ENCODE measurements around the gene ATP5PB.

DNA sequence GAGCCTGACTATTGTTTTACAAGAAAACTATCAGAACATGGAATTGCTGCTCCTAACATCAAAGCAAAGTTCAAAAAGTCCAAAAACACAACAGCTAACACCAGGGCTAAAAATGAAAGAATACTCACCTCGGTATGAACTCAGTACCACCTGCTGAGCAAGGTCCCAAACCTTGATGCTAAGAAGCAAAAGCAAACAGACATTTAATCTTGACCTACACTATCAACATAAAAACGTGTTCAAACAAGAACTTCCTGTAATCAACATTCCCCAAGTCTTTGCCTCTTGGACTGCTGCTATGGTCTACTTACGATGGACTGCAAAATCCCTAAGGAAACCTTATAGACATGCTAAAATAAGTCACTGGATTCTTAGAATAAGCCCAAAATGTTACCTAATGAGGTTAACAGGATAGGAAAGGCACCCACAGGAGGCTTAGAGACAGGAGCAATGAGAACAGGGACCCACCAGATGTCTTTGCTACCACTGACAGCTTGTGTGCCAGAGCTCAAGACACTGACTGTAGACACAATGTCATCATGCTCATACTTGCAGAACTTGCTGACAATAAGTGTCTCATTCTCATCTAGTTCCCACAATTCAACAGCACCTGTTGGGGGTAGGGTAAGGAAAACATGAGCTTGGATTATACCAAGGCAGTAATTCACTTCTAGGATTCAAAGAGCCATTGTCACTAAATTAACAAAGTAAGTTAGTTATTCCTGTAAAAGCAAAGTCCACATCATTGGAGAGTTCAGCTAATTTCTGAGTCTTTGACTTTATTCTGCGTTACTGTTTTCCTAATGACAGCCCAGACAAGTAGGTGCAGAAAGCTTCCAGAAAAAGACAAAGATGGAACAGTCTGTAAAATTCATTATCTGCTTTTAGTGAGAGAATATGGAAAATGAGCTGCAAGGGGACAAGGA lies 2.0 kb upstream of the ATP5PB start:
- TF ChIP-seq, protein P1, sequence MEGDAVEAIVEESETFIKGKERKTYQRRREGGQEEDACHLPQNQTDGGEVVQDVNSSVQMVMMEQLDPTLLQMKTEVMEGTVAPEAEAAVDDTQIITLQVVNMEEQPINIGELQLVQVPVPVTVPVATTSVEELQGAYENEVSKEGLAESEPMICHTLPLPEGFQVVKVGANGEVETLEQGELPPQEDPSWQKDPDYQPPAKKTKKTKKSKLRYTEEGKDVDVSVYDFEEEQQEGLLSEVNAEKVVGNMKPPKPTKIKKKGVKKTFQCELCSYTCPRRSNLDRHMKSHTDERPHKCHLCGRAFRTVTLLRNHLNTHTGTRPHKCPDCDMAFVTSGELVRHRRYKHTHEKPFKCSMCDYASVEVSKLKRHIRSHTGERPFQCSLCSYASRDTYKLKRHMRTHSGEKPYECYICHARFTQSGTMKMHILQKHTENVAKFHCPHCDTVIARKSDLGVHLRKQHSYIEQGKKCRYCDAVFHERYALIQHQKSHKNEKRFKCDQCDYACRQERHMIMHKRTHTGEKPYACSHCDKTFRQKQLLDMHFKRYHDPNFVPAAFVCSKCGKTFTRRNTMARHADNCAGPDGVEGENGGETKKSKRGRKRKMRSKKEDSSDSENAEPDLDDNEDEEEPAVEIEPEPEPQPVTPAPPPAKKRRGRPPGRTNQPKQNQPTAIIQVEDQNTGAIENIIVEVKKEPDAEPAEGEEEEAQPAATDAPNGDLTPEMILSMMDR (IDR thresholded peaks at IDR 0.05; ENCODE audit: low read length) = no peak
- TF ChIP-seq EZH2 (optimal IDR thresholded peaks at IDR 0.05; ENCODE audit: low read depth, low read length) = no peak
- no peak for TF ChIP-seq EZH2phosphoT487 (IDR thresholded peaks at IDR 0.05; ENCODE audit: low read length)
